ENCODE data around the gene DIRAS1. TPM values are rescaled to one million over a fixed set of nuclear protein-coding genes. Genes with fewer than 3 reads are reported as not detected.

Gene DIRAS1
- total RNA-seq, 1 experiment from 2014 or later = 18.5 TPM

DNA sequence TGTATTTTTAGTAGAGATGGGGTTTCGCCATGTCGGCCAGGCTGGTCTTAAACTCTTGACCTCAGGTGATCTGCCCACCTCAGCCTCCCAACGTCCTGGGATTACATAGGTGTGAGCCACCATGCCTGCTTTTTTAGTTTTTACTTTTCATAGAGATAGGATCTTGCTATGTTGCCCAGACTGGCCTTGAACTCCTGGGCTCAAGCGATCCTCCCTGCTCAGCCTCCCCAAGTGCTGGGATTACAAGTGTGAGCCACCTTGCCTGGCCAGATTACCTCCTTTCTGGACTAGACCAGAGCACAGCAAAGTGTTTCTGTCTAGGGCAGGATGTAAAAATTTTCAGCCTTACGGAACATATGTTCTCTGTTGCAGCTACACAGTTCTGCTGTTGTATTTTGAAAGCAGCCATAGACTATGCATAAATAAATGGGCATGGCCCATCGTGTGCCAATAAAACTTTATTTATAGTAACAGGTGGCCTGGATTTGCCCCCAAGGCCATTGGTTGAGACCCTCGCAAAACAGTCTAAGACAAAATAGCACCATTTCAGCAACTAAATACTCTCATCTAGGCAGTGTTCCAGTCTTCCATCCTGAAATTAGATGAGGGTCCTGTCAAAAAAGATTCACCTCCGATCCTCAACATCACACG lies 54.7 kb downstream of the DIRAS1 start:
- intact Hi-C loops (cut with micrococcal nuclease; ENCODE audit: unreplicated experiment) (no loop called here), in situ Hi-C loops (cut with HindIII; ENCODE audit: low pct_unique_long_range_greater_than_20kb, low sequenced_read_pairs) (no loop called here)
- CTCF ChIA-PET = no interaction called here
- no peaks in the 10 kb centered on the region for H3K36me3 ChIP-seq (ENCODE audit: control insufficient read depth, insufficient read depth, low read length)
- ATAC-seq (no peak), DNase-seq (ENCODE audit: low read depth, low spot score) (no peak)
- no peak overlapping the region for H3K27ac ChIP-seq (ENCODE audit: low read length)
- no peaks in the 10 kb centered on the region for H3K9me3 ChIP-seq (ENCODE audit: control insufficient read depth, insufficient read depth, low read depth, low read length)
- H3K4me3 ChIP-seq (ENCODE audit: low read depth in 2 of 2, low read length in 2 of 2) = no peak overlapping the region
- no peaks in the 10 kb centered on the region for H3K4me1 ChIP-seq (ENCODE audit: control insufficient read depth, insufficient read depth, low read length)
- POLR2A ChIA-PET = no interaction called here
- TF ChIP-seq SIN3A (IDR thresholded peaks at IDR 0.05; ENCODE audit: borderline replicate concordance, insufficient read depth, low read depth, low read length) = no peak
- no peak for TF ChIP-seq TCF7L2 (IDR thresholded peaks at IDR 0.05; ENCODE audit: low read depth, low read length)
- TF ChIP-seq POLR2AphosphoS5 (IDR thresholded peaks at IDR 0.05; ENCODE audit: low read depth, low read length) = no peak
- TF ChIP-seq, protein P1, sequence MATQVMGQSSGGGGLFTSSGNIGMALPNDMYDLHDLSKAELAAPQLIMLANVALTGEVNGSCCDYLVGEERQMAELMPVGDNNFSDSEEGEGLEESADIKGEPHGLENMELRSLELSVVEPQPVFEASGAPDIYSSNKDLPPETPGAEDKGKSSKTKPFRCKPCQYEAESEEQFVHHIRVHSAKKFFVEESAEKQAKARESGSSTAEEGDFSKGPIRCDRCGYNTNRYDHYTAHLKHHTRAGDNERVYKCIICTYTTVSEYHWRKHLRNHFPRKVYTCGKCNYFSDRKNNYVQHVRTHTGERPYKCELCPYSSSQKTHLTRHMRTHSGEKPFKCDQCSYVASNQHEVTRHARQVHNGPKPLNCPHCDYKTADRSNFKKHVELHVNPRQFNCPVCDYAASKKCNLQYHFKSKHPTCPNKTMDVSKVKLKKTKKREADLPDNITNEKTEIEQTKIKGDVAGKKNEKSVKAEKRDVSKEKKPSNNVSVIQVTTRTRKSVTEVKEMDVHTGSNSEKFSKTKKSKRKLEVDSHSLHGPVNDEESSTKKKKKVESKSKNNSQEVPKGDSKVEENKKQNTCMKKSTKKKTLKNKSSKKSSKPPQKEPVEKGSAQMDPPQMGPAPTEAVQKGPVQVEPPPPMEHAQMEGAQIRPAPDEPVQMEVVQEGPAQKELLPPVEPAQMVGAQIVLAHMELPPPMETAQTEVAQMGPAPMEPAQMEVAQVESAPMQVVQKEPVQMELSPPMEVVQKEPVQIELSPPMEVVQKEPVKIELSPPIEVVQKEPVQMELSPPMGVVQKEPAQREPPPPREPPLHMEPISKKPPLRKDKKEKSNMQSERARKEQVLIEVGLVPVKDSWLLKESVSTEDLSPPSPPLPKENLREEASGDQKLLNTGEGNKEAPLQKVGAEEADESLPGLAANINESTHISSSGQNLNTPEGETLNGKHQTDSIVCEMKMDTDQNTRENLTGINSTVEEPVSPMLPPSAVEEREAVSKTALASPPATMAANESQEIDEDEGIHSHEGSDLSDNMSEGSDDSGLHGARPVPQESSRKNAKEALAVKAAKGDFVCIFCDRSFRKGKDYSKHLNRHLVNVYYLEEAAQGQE (IDR thresholded peaks at IDR 0.05; ENCODE audit: insufficient read depth in 1 of 2, low read depth in 2 of 2, low read length in 1 of 2) = no peak
- TF ChIP-seq, protein P2, sequence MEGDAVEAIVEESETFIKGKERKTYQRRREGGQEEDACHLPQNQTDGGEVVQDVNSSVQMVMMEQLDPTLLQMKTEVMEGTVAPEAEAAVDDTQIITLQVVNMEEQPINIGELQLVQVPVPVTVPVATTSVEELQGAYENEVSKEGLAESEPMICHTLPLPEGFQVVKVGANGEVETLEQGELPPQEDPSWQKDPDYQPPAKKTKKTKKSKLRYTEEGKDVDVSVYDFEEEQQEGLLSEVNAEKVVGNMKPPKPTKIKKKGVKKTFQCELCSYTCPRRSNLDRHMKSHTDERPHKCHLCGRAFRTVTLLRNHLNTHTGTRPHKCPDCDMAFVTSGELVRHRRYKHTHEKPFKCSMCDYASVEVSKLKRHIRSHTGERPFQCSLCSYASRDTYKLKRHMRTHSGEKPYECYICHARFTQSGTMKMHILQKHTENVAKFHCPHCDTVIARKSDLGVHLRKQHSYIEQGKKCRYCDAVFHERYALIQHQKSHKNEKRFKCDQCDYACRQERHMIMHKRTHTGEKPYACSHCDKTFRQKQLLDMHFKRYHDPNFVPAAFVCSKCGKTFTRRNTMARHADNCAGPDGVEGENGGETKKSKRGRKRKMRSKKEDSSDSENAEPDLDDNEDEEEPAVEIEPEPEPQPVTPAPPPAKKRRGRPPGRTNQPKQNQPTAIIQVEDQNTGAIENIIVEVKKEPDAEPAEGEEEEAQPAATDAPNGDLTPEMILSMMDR (IDR thresholded peaks at IDR 0.05) = no peak
- no TSS peak for BruUV-seq (replicated peaks)
- no peaks in the 10 kb centered on the region for H3K27me3 ChIP-seq (ENCODE audit: control insufficient read depth, insufficient read depth, low read length)

DNA sequence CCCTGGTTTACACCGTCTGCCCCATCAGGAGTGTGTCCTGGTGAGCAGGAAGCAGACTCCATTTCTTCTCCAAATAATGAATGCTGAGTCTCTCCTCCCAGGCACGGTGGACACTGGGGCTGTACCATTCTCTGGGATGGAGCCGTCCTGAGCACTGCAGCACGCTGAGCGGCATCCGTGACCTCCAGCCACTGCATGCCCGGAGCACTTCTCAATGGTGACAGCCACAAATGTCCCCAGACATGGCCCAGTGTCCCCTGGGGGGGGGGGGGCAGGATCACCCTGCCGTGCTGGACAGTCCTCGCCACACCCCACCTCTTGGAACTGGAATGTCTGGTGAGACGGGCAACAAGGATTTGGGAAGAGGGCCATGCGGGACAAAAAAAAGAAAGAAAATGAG lies 56.1 kb downstream of the DIRAS1 start:
- no peaks in the 10 kb centered on the region for H3K27me3 ChIP-seq (ENCODE audit: control insufficient read depth, insufficient read depth, low read length)
- CTCF ChIA-PET = interaction anchor here (0.7 kb wide), 1 partner anchor 17 kb away, joined by 12 read pairs; no protein-coding TSS in a partner anchor
- in situ Hi-C loops (cut with HindIII; ENCODE audit: low pct_unique_long_range_greater_than_20kb, low sequenced_read_pairs) = no loop called here
- POLR2A ChIA-PET = no interaction called here
- H3K4me3 ChIP-seq (ENCODE audit: low read depth in 2 of 2, low read length in 2 of 2) = no peak overlapping the region
- no TSS peak for BruUV-seq (replicated peaks)
- TF ChIP-seq TCF7L2 (IDR thresholded peaks at IDR 0.05; ENCODE audit: low read depth, low read length) (no peak), POLR2AphosphoS5 (IDR thresholded peaks at IDR 0.05; ENCODE audit: low read depth, low read length) (no peak), SIN3A (IDR thresholded peaks at IDR 0.05; ENCODE audit: borderline replicate concordance, insufficient read depth, low read depth, low read length) (no peak)
- TF ChIP-seq, protein P2 (IDR thresholded peaks at IDR 0.05) = no peak
- TF ChIP-seq, protein P1 (IDR thresholded peaks at IDR 0.05; ENCODE audit: insufficient read depth in 1 of 2, low read depth in 2 of 2, low read length in 1 of 2) = no peak
- intact Hi-C loops (cut with micrococcal nuclease; ENCODE audit: unreplicated experiment) = no loop called here
- H3K36me3 ChIP-seq (ENCODE audit: control insufficient read depth, insufficient read depth, low read length) = no peaks in the 10 kb centered on the region
- no peak overlapping the region for H3K27ac ChIP-seq (ENCODE audit: low read length)
- no peak for ATAC-seq
- no peak for DNase-seq (ENCODE audit: low read depth, low spot score)
- H3K9me3 ChIP-seq (ENCODE audit: control insufficient read depth, insufficient read depth, low read depth, low read length) = no peaks in the 10 kb centered on the region
- H3K4me1 ChIP-seq (ENCODE audit: control insufficient read depth, insufficient read depth, low read length) = no peaks in the 10 kb centered on the region

Measured in Panc1 (cell line).